ENCODE results near the gene ZNF653.

Gene ZNF653

GRCh38 chr19:11505504-11506100 lies at the start of gene ZNF653:
TSS of gene ZNF653 (minus strand) at chr19:11505839. CDS start at chr19:11505786, 53 bp downstream.
- peak; percentile 96 for DNase-seq

GRCh38 chr19:11555246-11555645 lies 49.6 kb upstream of the ZNF653 start:
- DNase-seq, result no peak

GRCh38 chr19:11554160-11554559 lies 48.5 kb upstream of the ZNF653 start:
- DNase-seq, result no peak

GRCh38 chr19:11552666-11553372 lies 47.2 kb upstream of the ZNF653 start:
- DNase-seq, result no peak

GRCh38 chr19:11551603-11552235 lies 46.1 kb upstream of the ZNF653 start:
- no peak for DNase-seq

- no peak for DNase-seq
Observed at GRCh38 chr19:11550265-11550664, 44.6 kb upstream of the ZNF653 start.

- DNase-seq, result no peak
Observed at GRCh38 chr19:11549386-11549953, 43.8 kb upstream of the ZNF653 start.

GRCh38 chr19:11547929-11548700 lies 42.5 kb upstream of the ZNF653 start:
- no peak for DNase-seq

- no peak for DNase-seq
Observed at GRCh38 chr19:11541238-11541637, 35.6 kb upstream of the ZNF653 start.

GRCh38 chr19:11540645-11541044 lies 35.0 kb upstream of the ZNF653 start:
- no peak for DNase-seq

GRCh38 chr19:11539495-11540365 lies 34.1 kb upstream of the ZNF653 start:
- no peak for DNase-seq

- no peak for DNase-seq
Observed at GRCh38 chr19:11538232-11539036, 32.8 kb upstream of the ZNF653 start, which contains the start of gene CNN1. TSS of gene CNN1 (plus strand) at chr19:11538851. CDS start at chr19:11538928, 77 bp downstream.

- DNase-seq, result peak; percentile 63
Observed at GRCh38 chr19:11535792-11536595, 30.4 kb upstream of the ZNF653 start.

- no peak for DNase-seq
Observed at GRCh38 chr19:11534948-11535347, 29.3 kb upstream of the ZNF653 start.

- DNase-seq, result no peak
Observed at GRCh38 chr19:11534538-11534937, 28.9 kb upstream of the ZNF653 start.

- peak; percentile 86 for DNase-seq
Observed at GRCh38 chr19:11530432-11530831, 24.8 kb upstream of the ZNF653 start.

- DNase-seq, result peak; percentile 98
Observed at GRCh38 chr19:11528551-11529341, 23.1 kb upstream of the ZNF653 start, which contains the start of gene ECSIT. TSS of gene ECSIT (minus strand) at chr19:11529134. CDS start at chr19:11519170, 9,964 bp downstream.

- no peak for DNase-seq
Observed at GRCh38 chr19:11519138-11519537, 13.5 kb upstream of the ZNF653 start.

- no peak for DNase-seq
Observed at GRCh38 chr19:11513946-11514345, 8.3 kb upstream of the ZNF653 start.

Measured in NCI-H510A treated with DMSO at 0.1 percent for 48 hours (cell line).